Uterus (tissue), 2 donors: Measurements from ENCODE around the gene MAP6D1.

ENCODE experiments used
- POLR2A ChIP-seq, 2 donors: fragments of 450-650 bp; IDR thresholded peaks; one replicate each; pipeline ENCODE4 v1.6.1; 2016; ENCODE audit warnings: antibody characterized with exemption in 2 of 2, mild to moderate bottlenecking in 1 of 2, moderate library complexity in 1 of 2
- TF ChIP-seq, protein P1 (sequence below), 4 experiments: fragments of 200-600 bp in 2 of 4; fragments of 450-650 bp in 2 of 4; sonication (generic) in 2 of 4; IDR thresholded peaks; one replicate each; pipeline ENCODE4 v1.5.1; 2016 to 2019; ENCODE audit warnings: antibody characterized with exemption in 4 of 4, mild to moderate bottlenecking in 2 of 4, moderate library complexity in 1 of 4

DNA sequence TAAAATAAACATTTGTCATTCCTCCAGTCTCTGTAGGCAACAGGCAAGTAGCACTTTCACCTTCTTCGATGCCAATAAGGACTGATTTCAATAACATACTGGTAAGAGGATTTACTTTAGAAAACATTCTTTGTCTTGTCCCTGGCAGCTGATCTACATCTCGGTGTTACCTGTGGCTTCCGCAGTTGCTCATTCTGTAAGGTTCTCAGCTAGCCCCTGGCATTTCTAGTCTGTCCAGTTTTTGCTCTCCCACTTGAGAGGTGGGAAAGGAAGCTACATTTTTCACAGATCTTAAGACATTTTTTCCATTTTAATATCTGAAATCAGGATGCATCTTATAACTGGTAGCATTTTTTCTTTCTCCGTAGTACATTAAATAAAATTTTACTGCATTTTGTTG lies 19.7 kb upstream of the MAP6D1 start:
- TF ChIP-seq POLR2A (IDR thresholded peaks at IDR 0.05): no peak
- TF ChIP-seq, protein P1, sequence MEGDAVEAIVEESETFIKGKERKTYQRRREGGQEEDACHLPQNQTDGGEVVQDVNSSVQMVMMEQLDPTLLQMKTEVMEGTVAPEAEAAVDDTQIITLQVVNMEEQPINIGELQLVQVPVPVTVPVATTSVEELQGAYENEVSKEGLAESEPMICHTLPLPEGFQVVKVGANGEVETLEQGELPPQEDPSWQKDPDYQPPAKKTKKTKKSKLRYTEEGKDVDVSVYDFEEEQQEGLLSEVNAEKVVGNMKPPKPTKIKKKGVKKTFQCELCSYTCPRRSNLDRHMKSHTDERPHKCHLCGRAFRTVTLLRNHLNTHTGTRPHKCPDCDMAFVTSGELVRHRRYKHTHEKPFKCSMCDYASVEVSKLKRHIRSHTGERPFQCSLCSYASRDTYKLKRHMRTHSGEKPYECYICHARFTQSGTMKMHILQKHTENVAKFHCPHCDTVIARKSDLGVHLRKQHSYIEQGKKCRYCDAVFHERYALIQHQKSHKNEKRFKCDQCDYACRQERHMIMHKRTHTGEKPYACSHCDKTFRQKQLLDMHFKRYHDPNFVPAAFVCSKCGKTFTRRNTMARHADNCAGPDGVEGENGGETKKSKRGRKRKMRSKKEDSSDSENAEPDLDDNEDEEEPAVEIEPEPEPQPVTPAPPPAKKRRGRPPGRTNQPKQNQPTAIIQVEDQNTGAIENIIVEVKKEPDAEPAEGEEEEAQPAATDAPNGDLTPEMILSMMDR (IDR thresholded peaks at IDR 0.05): no peak
